Right cardiac atrium (tissue), 5 donors: Measurements from ENCODE around the gene CNOT1. TPM values are rescaled to one million over a fixed set of nuclear protein-coding genes. Genes with fewer than 3 reads are reported as not detected.
"Not testable (repeated sequence)": the region's sequence is repeated elsewhere in the genome, so short reads cannot be mapped to it uniquely, and the experiment has no call there.

Experiments
- ATAC-seq, 2 donors: fragments of 200-7000 bp; cut with Tn5 transposase; one replicate each; pipeline versions ENCODE4 v1.8.0 to v1.9.1; 2020; ENCODE audit warnings: moderate library complexity in 2 of 2, mild to moderate bottlenecking in 1 of 2
- DNase-seq, 3 donors: peaks; one replicate each; pipeline ENCODE4 v3.0.0-alpha.2; 2020
- H3K27ac ChIP-seq: one replicate; pipeline ENCODE4 v1.5.1; 2013; ENCODE audit warnings: mild to moderate bottlenecking, low read length, control low read depth, moderate library complexity
- H3K27me3 ChIP-seq: one replicate; pipeline ENCODE4 v1.6.1; 2013; ENCODE audit not compliant: control insufficient read depth, insufficient read depth
- H3K4me1 ChIP-seq: one replicate; pipeline ENCODE4 v1.6.1; 2013; ENCODE audit warnings: low read length; ENCODE audit not compliant: control insufficient read depth, insufficient read depth
- H3K4me3 ChIP-seq: one replicate; pipeline ENCODE4 v1.5.1; 2013; ENCODE audit warnings: low read length, control low read depth
- H3K9me3 ChIP-seq: one replicate; pipeline ENCODE4 v1.6.1; 2013; ENCODE audit warnings: low read length; ENCODE audit not compliant: control insufficient read depth
- WGBS: extraction: QIAGEN DNeasy Blood & Tissue Kit; methylation state at CpG from one replicate; pipeline ENCODE4 v1.1.7; 2013; 5-methylcytosine and 5-hydroxymethylcytosine counted together
- intact Hi-C, 4 donors: fragments of 100-400 bp; cut with DNase I; formaldehyde crosslinking; loops; one replicate each; pipeline versions ENCODE4 v1.11.0 to v1.14.0; 2022 to 2023
- long read RNA-seq, 4 donors: library from polyadenylated mRNA; unstranded; transcript quantifications; one replicate each; pipeline ENCODE4 v2.0.0, GENCODE V29; 2020 to 2021
- polyA plus RNA-seq: library from polyadenylated mRNA; stranded (reverse); fragments of 200-250 nt; gene quantifications from one replicate; pipeline ENCODE4 v1.2.3, GENCODE V29; 2013
- total RNA-seq, 4 donors: library from RNA; stranded (reverse); fragmentation: NEBNext Ultra II Directional; extraction: Animal tissue kit (Norgen Biotek cat#: 25700); gene quantifications; one replicate each; pipeline ENCODE4 v1.2.1, GENCODE V29; 2021
- donor health status: healthy with polysubstance abuse.
- donor health status: DM: no; HTN: yes; CAD: no.
- donor health status: DM: no; HTN: no; CAD: no.
- donor health status: DM: no; HTN: yes; CAD: no; lungs with severe emphysema.
- donor health status: DM: yes; HTN: yes; CAD: no.

CNOT1 gene
- total RNA-seq, result 10 to 100 TPM; 54.3 to 85.8 (median 79.9) TPM
- 26.3 TPM for polyA plus RNA-seq
- long read RNA-seq, donor 1, full-length matches to known transcripts, result 3 of 18 reads
- long read RNA-seq, donor 1, partial matches to known transcripts, result 10 of 18 reads
- long read RNA-seq, donor 1, other reads (novel, unspliced or antisense), result 5 of 18 reads
- long read RNA-seq, donor 2, full-length matches to known transcripts, result 2 of 6 reads
- long read RNA-seq, donor 2, partial matches to known transcripts, result 3 of 6 reads
- long read RNA-seq, donor 2, other reads (novel, unspliced or antisense), result 1 of 6 reads
- long read RNA-seq, donor 3, full-length matches to known transcripts, result 8 of 26 reads
- long read RNA-seq, donor 3, partial matches to known transcripts, result 11 of 26 reads
- long read RNA-seq, donor 3, other reads (novel, unspliced or antisense), result 7 of 26 reads
- long read RNA-seq, donor 4, full-length matches to known transcripts, result 2 of 13 reads
- long read RNA-seq, donor 4, partial matches to known transcripts, result 8 of 13 reads
- long read RNA-seq, donor 4, other reads (novel, unspliced or antisense), result 3 of 13 reads

DNA sequence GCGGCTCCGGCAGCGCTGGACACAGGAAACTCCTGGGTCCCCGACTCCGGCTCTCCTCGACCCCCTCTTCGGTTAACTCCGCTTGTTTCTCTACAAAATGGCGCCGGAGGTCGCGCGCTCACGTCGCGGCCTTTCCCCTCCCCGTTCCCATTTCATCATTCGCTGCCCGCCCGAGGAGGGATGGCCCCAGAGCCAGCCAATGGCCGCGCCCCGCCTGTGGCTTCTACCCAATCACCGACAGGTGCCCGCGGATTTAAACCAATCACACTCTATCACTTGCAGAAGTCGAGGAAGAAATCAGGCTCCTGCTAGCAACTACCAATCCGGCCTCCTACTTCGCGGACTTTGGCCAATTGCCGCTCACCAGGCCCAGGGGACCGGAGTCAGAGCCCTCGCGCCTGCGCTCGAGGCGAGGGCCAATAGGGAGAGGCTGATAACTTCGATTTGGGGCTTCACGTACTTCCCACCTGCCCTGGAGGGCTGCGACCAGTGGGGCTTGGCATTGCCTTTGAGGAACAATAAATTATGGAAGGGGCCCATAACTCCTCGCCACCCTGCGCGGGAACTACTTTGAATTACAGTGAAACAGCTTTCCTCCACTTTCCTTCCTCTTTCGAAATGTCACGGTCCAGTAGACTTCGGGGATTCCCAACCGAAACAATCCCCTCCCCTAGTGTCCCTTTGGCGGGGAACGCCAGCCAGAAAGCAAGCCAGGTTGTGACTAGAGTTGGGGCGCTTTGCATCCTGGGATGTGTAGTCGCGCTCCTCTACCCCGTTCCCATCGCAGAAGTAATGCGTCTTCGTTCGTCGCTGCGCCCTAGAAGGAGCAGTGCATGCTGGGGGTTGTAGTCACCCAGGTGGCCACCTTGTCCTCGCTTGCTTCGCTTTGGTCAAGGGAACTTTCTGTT, at the start of gene CNOT1:
CNOT1 (minus strand) TSS at position 94 of the 908 bp plus-strand sequence. CDS start 30,489 bp downstream, outside the sequence.
- whole genome bisulfite sequencing, result under 1% methylated on average over 61 of the region's 61 CpGs
- peak; percentile 97 to 98 for ATAC-seq
- H3K9me3 ChIP-seq, result no peaks in the 10 kb centered on the region
- DNase-seq, result peak; percentile 98 to 99 (median 99)
- H3K27me3 ChIP-seq, result no peaks in the 10 kb centered on the region
- H3K4me3 ChIP-seq, result peak within 1 kb of the TSS; percentile 92
- intact Hi-C loops, result loop anchor here in 1 of 4 donors (10.0 kb wide), 1 partner anchor 115 kb away; the partner anchor contains the start of gene SETD6
- H3K27ac ChIP-seq, result peak within 1 kb of the TSS; percentile 98
- no peaks in the 10 kb centered on the region for H3K4me1 ChIP-seq

DNA sequence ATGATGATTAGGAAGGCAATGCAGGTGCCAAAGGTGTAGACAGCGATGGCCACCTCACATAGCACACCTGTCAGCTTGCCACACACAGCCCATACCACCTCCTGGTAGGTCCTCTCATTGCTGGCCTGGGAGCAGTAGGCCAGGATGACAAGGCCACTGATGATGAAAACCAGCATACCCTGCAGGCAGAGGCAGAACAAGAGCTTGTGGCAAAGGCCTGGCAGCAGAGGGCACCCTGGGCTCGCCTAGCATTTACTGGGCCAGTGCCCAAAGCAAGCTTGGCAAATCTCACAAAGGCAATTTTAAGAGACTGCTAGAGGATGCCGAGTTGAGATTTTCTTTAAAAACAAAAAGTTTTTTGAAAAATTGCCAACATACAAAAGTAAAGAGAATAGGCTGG, 49.1 kb upstream of the CNOT1 start:
- H3K4me3 ChIP-seq, result no peak overlapping the region
- intact Hi-C loops, result loop anchor here in 2 of 4 donors (10.0 kb wide), 2 partner anchors 56 to 76 kb away; partner anchors contain the start of gene GOT2 (in 1 of the 2)
- H3K4me1 ChIP-seq, result peaks cover 4% of the 10 kb centered on the region
- no peaks in the 10 kb centered on the region for H3K27me3 ChIP-seq
- DNase-seq, result no peak
- 62% methylated on average over 3 of the region's 3 CpGs for WGBS
- no peak overlapping the region for H3K27ac ChIP-seq
- no peaks in the 10 kb centered on the region for H3K9me3 ChIP-seq
- ATAC-seq, result peak; percentile 10 to 40

DNA sequence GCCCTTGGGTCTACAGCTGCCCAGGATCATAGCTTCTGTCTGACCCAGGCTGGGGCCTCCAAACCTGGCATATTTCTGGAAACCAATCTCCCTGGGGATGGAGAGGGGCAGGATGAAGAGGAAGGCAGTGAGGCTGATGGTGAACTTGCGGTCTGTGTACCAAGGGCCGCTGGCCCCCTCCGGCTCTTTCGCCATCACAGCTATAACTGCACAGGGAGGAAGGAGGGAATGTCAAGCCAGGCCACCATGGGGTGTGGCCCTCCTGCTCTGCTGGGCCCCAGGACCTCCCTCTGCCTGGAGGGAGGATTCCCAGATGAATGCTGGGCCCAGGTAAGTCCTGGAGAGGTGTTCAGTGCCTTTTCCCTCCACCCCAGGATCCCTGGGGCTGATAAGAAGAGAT, 48.6 kb upstream of the CNOT1 start:
- no peak overlapping the region for H3K27ac ChIP-seq
- intact Hi-C loops, result loop anchor here in 2 of 4 donors (10.0 kb wide), 2 partner anchors 57 to 77 kb away; partner anchors contain the start of gene GOT2 (in 1 of the 2)
- ATAC-seq (no peak), DNase-seq (no peak)
- H3K4me1 ChIP-seq, result peaks cover 2% of the 10 kb centered on the region
- H3K9me3 ChIP-seq, result no peaks in the 10 kb centered on the region
- 96% methylated on average over 4 of the region's 4 CpGs for WGBS
- no peaks in the 10 kb centered on the region for H3K27me3 ChIP-seq
- no peak overlapping the region for H3K4me3 ChIP-seq

- H3K27me3 ChIP-seq, result no peaks in the 10 kb centered on the region
- 95% methylated on average over 18 of the region's 18 CpGs for WGBS
- ATAC-seq, result no peak
- no peak overlapping the region for H3K4me3 ChIP-seq
- H3K9me3 ChIP-seq, result no peaks in the 10 kb centered on the region
- intact Hi-C loops, result loop anchor here in 2 of 4 donors (10.0 kb wide), 2 partner anchors 64 to 84 kb away; partner anchors contain the start of gene GOT2 (in 1 of the 2)
- DNase-seq, result no peak
- no peak overlapping the region for H3K27ac ChIP-seq
- no peaks in the 10 kb centered on the region for H3K4me1 ChIP-seq
Measured at GRCh38 chr16:58670946-58671583, 41.4 kb upstream of the CNOT1 start.

- intact Hi-C loops, result loop anchor here in 2 of 4 donors (10.0 kb wide), 2 partner anchors 65 to 85 kb away; partner anchors contain the start of gene GOT2 (in 1 of the 2)
- Histone ChIP-seq H3K4me3 (no peak overlapping the region), H3K27ac (no peak overlapping the region), H3K27me3 (no peaks in the 10 kb centered on the region), H3K4me1 (no peaks in the 10 kb centered on the region), H3K9me3 (no peaks in the 10 kb centered on the region)
- no peak for DNase-seq
- no peak for ATAC-seq
Measured at GRCh38 chr16:58670177-58670576, 40.6 kb upstream of the CNOT1 start.

DNA sequence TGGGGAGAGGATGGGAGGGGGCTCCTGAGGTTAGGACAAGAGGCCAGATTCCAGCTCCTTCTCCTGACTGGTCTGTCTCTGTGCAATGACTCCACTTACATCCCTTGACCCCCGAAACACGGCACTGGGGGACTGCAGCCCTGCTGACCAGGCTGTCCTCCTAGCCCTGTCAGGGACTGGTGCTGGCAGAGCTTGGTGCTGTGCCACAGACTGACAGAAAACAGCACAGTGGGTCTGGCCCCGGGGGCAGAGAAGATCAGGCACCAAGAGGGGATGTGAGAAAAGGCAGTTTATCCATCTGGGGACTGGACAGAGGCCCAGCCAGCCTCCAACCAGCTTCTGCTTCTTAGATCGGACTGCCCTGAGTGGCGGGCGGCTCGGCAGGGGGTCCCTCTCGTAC, 35.6 kb upstream of the CNOT1 start:
- WGBS, result 76% methylated on average over 8 of the region's 8 CpGs
- intact Hi-C loops, result loop anchor here in 2 of 4 donors (10.0 kb wide), 2 partner anchors 150 to 330 kb away; partner anchors contain the start of gene SETD6 (in 2 of the 2)
- Histone ChIP-seq H3K27ac (no peak overlapping the region), H3K4me1 (no peaks in the 10 kb centered on the region), H3K4me3 (no peak overlapping the region), H3K9me3 (no peaks in the 10 kb centered on the region), H3K27me3 (no peaks in the 10 kb centered on the region)
- DNase-seq (no peak), ATAC-seq (no peak)

DNA sequence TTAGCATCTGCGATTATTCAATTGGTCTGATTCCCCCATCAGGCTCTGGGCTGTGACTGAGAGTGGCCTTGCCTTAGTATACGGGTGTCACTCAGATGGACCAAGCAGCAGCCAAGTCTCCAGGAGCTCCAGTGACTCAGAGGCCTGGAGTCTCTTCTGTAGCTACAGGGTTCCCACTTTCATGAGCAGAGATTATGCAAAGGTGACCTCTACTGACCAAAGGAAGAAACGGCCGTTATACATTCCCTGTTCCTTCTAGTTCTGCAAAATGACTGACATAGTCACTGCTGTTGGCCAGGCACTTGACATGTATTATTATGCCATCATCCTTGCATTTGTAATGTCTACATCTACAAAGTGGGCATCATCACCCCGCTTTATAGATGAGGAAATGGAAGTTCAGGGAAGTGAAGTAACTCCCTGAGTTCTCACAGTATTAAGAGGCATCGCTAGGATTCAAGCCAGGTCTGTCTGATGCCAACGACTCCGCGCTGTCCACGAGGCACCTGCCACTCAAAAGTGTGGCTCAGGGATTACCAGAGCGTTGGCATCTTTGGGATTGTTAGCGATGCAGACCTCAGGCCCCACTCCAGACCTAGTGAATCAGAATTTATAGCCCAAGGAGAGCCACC, 31.7 kb upstream of the CNOT1 start:
- ATAC-seq (peak; percentile 91 to 93), DNase-seq (peak; percentile 45 to 66 (median 53))
- H3K4me1 ChIP-seq, result no peaks in the 10 kb centered on the region
- no peaks in the 10 kb centered on the region for H3K27me3 ChIP-seq
- H3K9me3 ChIP-seq, result no peaks in the 10 kb centered on the region
- 37% methylated on average over 12 of the region's 12 CpGs for WGBS
- H3K27ac ChIP-seq, result no peak overlapping the region
- intact Hi-C loops, result loop anchor here in 2 of 4 donors (10.0 kb wide), 2 partner anchors 147 to 327 kb away; partner anchors contain the start of gene SETD6 (in 2 of the 2)
- no peak overlapping the region for H3K4me3 ChIP-seq

GRCh38 chr16:58659911-58660310, 30.3 kb upstream of the CNOT1 start:
- not testable (repeated sequence) for H3K27ac ChIP-seq, DNase-seq, H3K27me3 ChIP-seq, H3K4me1 ChIP-seq, H3K4me3 ChIP-seq, ATAC-seq, H3K9me3 ChIP-seq
- intact Hi-C loops, result loop anchor here in 2 of 4 donors (10.0 kb wide), 2 partner anchors 145 to 325 kb away; partner anchors contain the start of gene SETD6 (in 2 of the 2)
- WGBS, result 85% methylated on average over 11 of the region's 11 CpGs

DNA sequence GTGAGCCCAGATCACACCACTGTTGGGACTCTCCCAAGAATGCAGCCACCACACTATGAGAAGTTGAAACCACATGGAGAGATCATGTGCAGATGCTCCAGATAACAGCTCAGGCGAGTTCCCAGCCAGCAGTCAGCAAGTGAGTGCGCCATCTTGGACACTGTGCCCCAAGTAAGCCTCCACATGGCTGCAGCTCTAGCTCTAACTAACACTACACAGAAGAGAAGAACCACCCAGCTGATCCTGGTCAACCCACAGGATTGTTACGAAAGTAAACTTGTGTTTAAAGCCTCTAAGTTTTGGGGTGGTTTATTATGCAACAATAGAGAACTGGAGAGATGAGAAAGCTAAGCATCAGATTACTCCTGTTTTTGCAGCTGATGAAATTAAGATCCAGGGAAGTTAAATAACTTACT, 29.2 kb upstream of the CNOT1 start:
- Histone ChIP-seq H3K4me3 (no peak overlapping the region), H3K4me1 (no peaks in the 10 kb centered on the region), H3K9me3 (no peaks in the 10 kb centered on the region), H3K27me3 (no peaks in the 10 kb centered on the region), H3K27ac (no peak overlapping the region)
- WGBS, result 81% methylated on average over 3 of the region's 3 CpGs
- ATAC-seq, result no peak
- intact Hi-C loops, result no loop called here
- DNase-seq, result no peak

DNA sequence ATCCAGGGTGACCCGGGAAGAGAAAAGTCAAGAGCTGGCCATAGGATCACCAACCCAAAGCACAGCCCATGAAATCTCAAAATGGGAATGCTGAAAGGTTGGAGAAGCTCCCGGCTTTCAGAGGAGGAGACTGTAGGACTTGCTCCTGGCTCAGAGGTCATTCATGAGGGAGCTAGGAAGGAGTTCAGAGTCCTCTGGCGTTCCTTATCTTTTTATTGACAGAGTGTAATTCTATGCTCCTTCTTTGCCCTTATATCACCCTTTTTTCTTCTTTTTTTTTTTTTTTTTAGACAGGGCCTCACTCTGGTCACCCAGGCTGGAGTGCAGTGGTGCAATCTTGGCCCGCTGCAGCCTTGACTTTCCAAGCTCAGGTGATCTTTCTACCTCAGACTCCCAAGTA, 27.3 kb upstream of the CNOT1 start:
- Histone ChIP-seq H3K27me3 (no peaks in the 10 kb centered on the region), H3K4me1 (no peaks in the 10 kb centered on the region), H3K9me3 (no peaks in the 10 kb centered on the region), H3K27ac (no peak overlapping the region), H3K4me3 (no peak overlapping the region)
- intact Hi-C loops, result no loop called here
- 79% methylated on average over 4 of the region's 4 CpGs for WGBS
- ATAC-seq (no peak), DNase-seq (no peak)
